HUES64 (cell line): ENCODE measurements around the gene CRYBG1.

Experiments
- H3K27ac ChIP-seq: 2 replicates; pipeline ENCODE4 v1.7.0; 2013; ENCODE audit warnings: low read depth, low read length, inconsistent platforms
- H3K27me3 ChIP-seq: 2 replicates; pipeline ENCODE4 v1.6.1; 2013; ENCODE audit warnings: mild to moderate bottlenecking, low read length; ENCODE audit not compliant: insufficient read depth
- H3K36me3 ChIP-seq: 2 replicates; pipeline ENCODE4 v1.6.1; 2013; ENCODE audit warnings: mild to moderate bottlenecking, low read length; ENCODE audit not compliant: insufficient read depth
- H3K4me1 ChIP-seq: 2 replicates; pipeline ENCODE4 v1.6.1; 2013; ENCODE audit warnings: mild to moderate bottlenecking, low read length, moderate library complexity; ENCODE audit not compliant: insufficient read depth
- H3K4me3 ChIP-seq: 2 replicates; pipeline ENCODE4 v1.5.1; 2013; ENCODE audit warnings: mild to moderate bottlenecking, low read length, moderate library complexity
- H3K9ac ChIP-seq: 2 replicates; pipeline ENCODE4 v1.6.1; 2013; ENCODE audit warnings: mild to moderate bottlenecking, low read depth, low read length
- H3K9me3 ChIP-seq: 2 replicates; pipeline ENCODE4 v1.6.1; 2013; ENCODE audit warnings: low read depth, low read length; ENCODE audit not compliant: insufficient read depth
- WGBS: fragments of 150-250, 120-280 bp; methylation state at CpG from one replicate; pipeline ENCODE4 v1.1.7; 2013; ENCODE audit warnings: missing lambda C conversion rate; 5-methylcytosine and 5-hydroxymethylcytosine counted together

CRYBG1 gene

GRCh38 chr6:106490030-106490429 lies 129.5 kb downstream of the CRYBG1 start:
- Histone ChIP-seq H3K27ac (no peak overlapping the region), H3K4me1 (peaks cover 12% of the 10 kb centered on the region; the same call in 1 of the 2 replicates), H3K27me3 (peaks cover 26% of the 10 kb centered on the region; the same call in 1 of the 2 replicates), H3K9ac (no peak overlapping the region), H3K9me3 (no peaks in the 10 kb centered on the region), H3K4me3 (no peak overlapping the region), H3K36me3 (no peaks in the 10 kb centered on the region)
- 100% methylated on average over 1 of the region's 1 CpG for WGBS

- WGBS, result 40% methylated on average over 1 of the region's 1 CpG
- Histone ChIP-seq H3K27ac (no peak overlapping the region), H3K4me3 (no peak overlapping the region), H3K9ac (no peak overlapping the region), H3K27me3 (peaks cover 25% of the 10 kb centered on the region; the same call in 1 of the 2 replicates), H3K4me1 (peaks cover 13% of the 10 kb centered on the region; the same call in 1 of the 2 replicates), H3K36me3 (no peaks in the 10 kb centered on the region), H3K9me3 (no peaks in the 10 kb centered on the region)
Measured at GRCh38 chr6:106490436-106490835, 129.9 kb downstream of the CRYBG1 start.

- WGBS, result 96% methylated on average over 3 of the region's 3 CpGs
- no peak overlapping the region for H3K9ac ChIP-seq
Measured at GRCh38 chr6:106490974-106491373, 130.5 kb downstream of the CRYBG1 start.

GRCh38 chr6:106495014-106495413 lies 134.5 kb downstream of the CRYBG1 start:
- H3K4me1 ChIP-seq, result 0 out of 2 replicates have a peak, but pooled peaks cover 6% of the 10 kb centered on the region
- H3K27ac ChIP-seq, result no peak overlapping the region
- H3K27me3 ChIP-seq, result no peaks in the 10 kb centered on the region
- H3K9ac ChIP-seq, result no peak overlapping the region
- WGBS, result 22% methylated on average over 2 of the region's 3 CpGs
- no peak overlapping the region for H3K4me3 ChIP-seq
- H3K36me3 ChIP-seq, result no peaks in the 10 kb centered on the region
- H3K9me3 ChIP-seq, result no peaks in the 10 kb centered on the region

More at GRCh38 chr6:106490974-106491373, 130.5 kb downstream of the CRYBG1 start:
- Histone ChIP-seq H3K9me3 (no peaks in the 10 kb centered on the region), H3K27ac (no peak overlapping the region), H3K4me3 (no peak overlapping the region), H3K4me1 (peaks cover 13% of the 10 kb centered on the region; the same call in 1 of the 2 replicates), H3K36me3 (no peaks in the 10 kb centered on the region), H3K27me3 (peaks cover 19% of the 10 kb centered on the region; the same call in 1 of the 2 replicates)

GRCh38 chr6:106496823-106497222 lies 136.3 kb downstream of the CRYBG1 start:
- Histone ChIP-seq H3K4me1 (0 out of 2 replicates have a peak, but pooled peaks cover 6% of the 10 kb centered on the region), H3K27me3 (no peaks in the 10 kb centered on the region), H3K4me3 (no peak overlapping the region), H3K36me3 (no peaks in the 10 kb centered on the region), H3K9ac (no peak overlapping the region), H3K9me3 (no peaks in the 10 kb centered on the region), H3K27ac (no peak overlapping the region)
- WGBS, result 88% methylated on average over 5 of the region's 6 CpGs

- Histone ChIP-seq H3K27ac (no peak overlapping the region), H3K36me3 (no peaks in the 10 kb centered on the region), H3K9ac (no peak overlapping the region), H3K4me1 (no peaks in the 10 kb centered on the region), H3K27me3 (peaks cover 2% of the 10 kb centered on the region), H3K4me3 (no peak overlapping the region), H3K9me3 (no peaks in the 10 kb centered on the region)
- 92% methylated on average over 3 of the region's 3 CpGs for WGBS
Measured at GRCh38 chr6:106501960-106502371, 141.4 kb downstream of the CRYBG1 start.

GRCh38 chr6:106502559-106502958 lies 142.0 kb downstream of the CRYBG1 start:
- H3K27ac ChIP-seq, result no peak overlapping the region
- no peak overlapping the region for H3K9ac ChIP-seq
- peaks cover 8% of the 10 kb centered on the region for H3K27me3 ChIP-seq
- no peaks in the 10 kb centered on the region for H3K9me3 ChIP-seq
- no peak overlapping the region for H3K4me3 ChIP-seq
- 96% methylated on average over 2 of the region's 2 CpGs for WGBS
- H3K36me3 ChIP-seq, result no peaks in the 10 kb centered on the region
- no peaks in the 10 kb centered on the region for H3K4me1 ChIP-seq

DNA sequence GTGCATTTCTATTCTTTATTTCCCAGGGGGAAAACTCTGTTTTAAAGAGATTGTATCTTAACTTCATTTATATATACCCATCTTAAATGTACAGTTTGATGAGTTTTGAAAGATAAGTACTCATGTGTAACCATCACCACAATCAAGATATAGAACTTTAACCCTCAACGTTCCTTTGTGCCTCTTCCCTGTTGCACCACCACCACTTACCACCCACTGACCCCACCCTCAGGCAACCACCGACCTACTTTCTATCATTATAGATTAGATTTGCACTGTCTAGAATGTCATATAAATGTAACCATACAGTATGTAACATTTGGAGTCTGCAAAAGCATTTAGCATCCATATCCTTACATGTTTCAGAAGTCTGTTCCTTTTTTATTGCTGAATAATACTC lies 147.8 kb downstream of the CRYBG1 start:
- 83% methylated on average over 2 of the region's 2 CpGs for WGBS

DNA sequence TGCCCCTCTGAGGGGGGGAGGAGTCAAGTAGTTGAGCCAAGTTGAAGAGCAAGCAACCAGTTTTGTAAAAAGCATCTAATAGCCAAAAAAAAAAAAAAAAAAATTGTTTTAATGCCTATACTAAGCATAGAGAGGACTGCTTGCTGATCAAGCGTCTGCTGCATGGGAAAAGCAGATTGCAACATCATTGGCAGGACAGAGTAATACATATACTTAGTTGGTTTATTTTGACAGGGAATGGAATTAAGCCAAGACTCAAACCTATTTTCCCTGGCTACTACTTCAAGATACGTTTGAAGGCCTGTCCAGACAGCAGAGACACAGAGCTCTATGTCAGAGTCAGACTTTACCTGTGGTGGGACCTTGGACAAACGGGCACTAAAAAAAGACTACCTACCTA lies 148.3 kb downstream of the CRYBG1 start:
- Histone ChIP-seq H3K36me3 (no peaks in the 10 kb centered on the region), H3K27me3 (peaks cover 71% of the 10 kb centered on the region), H3K4me3 (peak overlapping the region; percentile 64; the same call in 1 of the 2 replicates), H3K9ac (no peak overlapping the region), H3K4me1 (peaks cover 22% of the 10 kb centered on the region), H3K27ac (no peak overlapping the region), H3K9me3 (no peaks in the 10 kb centered on the region)
- WGBS, result 82% methylated on average over 3 of the region's 3 CpGs

More for the DNA sequence above, 147.8 kb downstream of the CRYBG1 start:
- Histone ChIP-seq H3K27ac (no peak overlapping the region), H3K36me3 (no peaks in the 10 kb centered on the region), H3K9me3 (no peaks in the 10 kb centered on the region), H3K4me1 (peaks cover 19% of the 10 kb centered on the region), H3K4me3 (no peak overlapping the region), H3K27me3 (peaks cover 65% of the 10 kb centered on the region), H3K9ac (no peak overlapping the region)

DNA sequence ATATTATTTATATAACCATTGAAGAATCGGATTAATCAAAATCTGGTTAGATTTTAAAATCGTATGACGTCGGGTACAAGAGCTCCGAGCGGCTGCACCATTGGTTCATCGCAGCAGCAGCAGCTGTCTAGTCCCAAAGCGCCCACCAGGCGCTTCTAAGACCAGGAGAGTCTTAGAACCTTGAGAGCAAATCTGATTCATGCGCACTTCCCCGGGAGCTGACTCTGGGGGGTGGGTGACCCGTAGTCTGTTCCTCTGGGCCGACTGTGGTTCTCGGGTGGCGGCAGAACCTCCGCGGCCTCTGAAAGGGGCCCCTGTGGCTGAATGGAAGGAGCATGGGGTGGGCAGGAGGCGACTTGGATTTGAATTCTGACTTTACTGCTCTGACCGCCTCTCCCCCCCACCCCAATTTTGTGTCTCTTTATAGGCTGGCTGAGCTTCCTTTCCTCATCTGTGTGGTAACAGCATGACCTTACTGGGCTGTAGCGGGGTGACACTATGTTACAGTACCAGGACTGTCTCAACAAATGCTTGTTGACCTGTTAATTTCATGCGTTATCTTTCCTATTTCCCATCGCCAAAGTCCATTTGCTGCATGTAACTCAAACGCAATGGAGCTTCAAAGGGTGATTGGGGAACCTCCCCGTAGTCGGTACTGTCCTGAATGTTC lies 149.0 kb downstream of the CRYBG1 start:
- Histone ChIP-seq H3K4me1 (peaks cover 22% of the 10 kb centered on the region), H3K9me3 (no peaks in the 10 kb centered on the region), H3K4me3 (peak overlapping the region; percentile 64), H3K36me3 (no peaks in the 10 kb centered on the region), H3K27me3 (peaks cover 78% of the 10 kb centered on the region), H3K9ac (no peak overlapping the region), H3K27ac (no peak overlapping the region)
- WGBS, result 6% methylated on average over 24 of the region's 25 CpGs

- under 1% methylated on average over 56 of the region's 56 CpGs for WGBS
- H3K4me1 ChIP-seq, result peaks cover 22% of the 10 kb centered on the region
- H3K27ac ChIP-seq, result no peak overlapping the region
- H3K4me3 ChIP-seq, result peak overlapping the region; percentile 64
- no peak overlapping the region for H3K9ac ChIP-seq
- no peaks in the 10 kb centered on the region for H3K36me3 ChIP-seq
- H3K27me3 ChIP-seq, result peaks cover 86% of the 10 kb centered on the region
- H3K9me3 ChIP-seq, result no peaks in the 10 kb centered on the region
Measured at GRCh38 chr6:106510090-106510970, 149.8 kb downstream of the CRYBG1 start.
